KMS-11 (cell line): ENCODE data around the gene CD200.
A peak's percentile ranks its signal among the peaks of the same experiment; 100 is the strongest.

Source experiments
- H2AFZ ChIP-seq: fragments of 200-600 bp; sonication (generic); 2 replicates; pipeline ENCODE4 v1.6.1; 2016; ENCODE audit warnings: antibody characterized with exemption, mixed run types, low read depth
- H3K27ac ChIP-seq: fragments of 200-600 bp; sonication (generic); 2 replicates; pipeline ENCODE4 v1.6.1; 2016; ENCODE audit warnings: mild to moderate bottlenecking, mixed run types
- H3K27me3 ChIP-seq: fragments of 200-600 bp; sonication (generic); 2 replicates; pipeline ENCODE4 v1.6.1; 2017; ENCODE audit warnings: mild to moderate bottlenecking, low read depth, mixed run types, moderate library complexity; ENCODE audit not compliant: insufficient read depth
- H3K36me3 ChIP-seq: fragments of 200-600 bp; sonication (generic); 2 replicates; pipeline ENCODE4 v1.6.1; 2017; ENCODE audit warnings: mild to moderate bottlenecking, mixed run types; ENCODE audit not compliant: insufficient read depth
- H3K4me1 ChIP-seq: fragments of 200-600 bp; sonication (generic); 2 replicates; pipeline ENCODE4 v1.6.1; 2016; ENCODE audit warnings: mild to moderate bottlenecking, low read depth, mixed run types; ENCODE audit not compliant: poor library complexity, severe bottlenecking
- H3K4me2 ChIP-seq: fragments of 200-600 bp; sonication (generic); 2 replicates; pipeline ENCODE4 v1.7.0; 2016; ENCODE audit warnings: mild to moderate bottlenecking, mixed run types
- H3K4me3 ChIP-seq: fragments of 200-600 bp; sonication (generic); IDR thresholded peaks from 2 replicates; pipeline ENCODE4 v1.6.1; 2017; ENCODE audit warnings: low read depth, low read length, mixed read lengths; ENCODE audit not compliant: insufficient read depth
- H3K79me2 ChIP-seq: fragments of 200-600 bp; sonication (generic); 2 replicates; pipeline ENCODE4 v1.6.1; 2016; ENCODE audit warnings: low read depth, mixed run types; ENCODE audit not compliant: insufficient read depth
- H3K9ac ChIP-seq: fragments of 200-600 bp; sonication (generic); 2 replicates; pipeline ENCODE4 v1.6.1; 2016; ENCODE audit warnings: mild to moderate bottlenecking, mixed run types
- H4K20me1 ChIP-seq: fragments of 200-600 bp; sonication (generic); 2 replicates; pipeline ENCODE4 v1.6.1; 2016; ENCODE audit warnings: mild to moderate bottlenecking, mixed run types; ENCODE audit not compliant: insufficient read depth
- CTCF ChIP-seq: fragments of 200-600 bp; sonication (generic); conservative IDR thresholded peaks from 2 replicates; pipeline ENCODE4 v1.6.1; 2017; ENCODE audit warnings: low read depth, mild to moderate bottlenecking, antibody characterized with exemption, low read length, moderate library complexity, mixed read lengths

The CD200 gene, protein sequence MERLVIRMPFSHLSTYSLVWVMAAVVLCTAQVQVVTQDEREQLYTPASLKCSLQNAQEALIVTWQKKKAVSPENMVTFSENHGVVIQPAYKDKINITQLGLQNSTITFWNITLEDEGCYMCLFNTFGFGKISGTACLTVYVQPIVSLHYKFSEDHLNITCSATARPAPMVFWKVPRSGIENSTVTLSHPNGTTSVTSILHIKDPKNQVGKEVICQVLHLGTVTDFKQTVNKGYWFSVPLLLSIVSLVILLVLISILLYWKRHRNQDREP

DNA sequence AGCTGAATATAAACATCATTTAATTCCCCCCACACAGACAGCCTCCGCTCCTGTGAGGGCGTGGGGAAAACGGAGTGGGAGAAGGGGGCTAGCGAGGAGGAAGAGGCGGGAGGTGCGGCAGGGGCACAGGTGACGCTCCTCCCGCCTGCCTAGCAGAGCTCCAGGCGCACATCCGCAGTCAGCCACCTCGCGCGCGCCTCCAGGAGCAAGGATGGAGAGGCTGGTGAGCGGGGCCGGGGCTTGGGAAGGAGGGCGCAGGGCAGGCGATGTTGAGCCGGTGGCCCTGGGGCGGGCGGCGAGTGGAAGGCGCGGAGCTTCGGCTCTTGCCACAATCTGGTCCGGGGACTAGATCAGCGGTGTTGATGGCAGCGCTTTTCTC, at the start of gene CD200:
TSS of gene CD200 (plus strand) at position 155 of the 379 bp plus-strand sequence. CDS start at position 212, 57 bp downstream.
- H2AFZ ChIP-seq: no peak within 1 kb of the TSS
- H3K4me2 ChIP-seq: no peak within 1 kb of the TSS
- H3K9ac ChIP-seq: no peak within 1 kb of the TSS
- H4K20me1 ChIP-seq: no peaks in the 10 kb centered on the region
- H3K27ac ChIP-seq: no peak within 1 kb of the TSS
- no peak within 1 kb of the TSS for H3K4me3 ChIP-seq
- TF ChIP-seq CTCF: no peak
- H3K36me3 ChIP-seq: no peaks in the 10 kb centered on the region
- H3K4me1 ChIP-seq: peaks cover under 1% of the 10 kb centered on the region
- no peaks in the 10 kb centered on the region for H3K79me2 ChIP-seq
- H3K27me3 ChIP-seq: no peaks in the 10 kb centered on the region

DNA sequence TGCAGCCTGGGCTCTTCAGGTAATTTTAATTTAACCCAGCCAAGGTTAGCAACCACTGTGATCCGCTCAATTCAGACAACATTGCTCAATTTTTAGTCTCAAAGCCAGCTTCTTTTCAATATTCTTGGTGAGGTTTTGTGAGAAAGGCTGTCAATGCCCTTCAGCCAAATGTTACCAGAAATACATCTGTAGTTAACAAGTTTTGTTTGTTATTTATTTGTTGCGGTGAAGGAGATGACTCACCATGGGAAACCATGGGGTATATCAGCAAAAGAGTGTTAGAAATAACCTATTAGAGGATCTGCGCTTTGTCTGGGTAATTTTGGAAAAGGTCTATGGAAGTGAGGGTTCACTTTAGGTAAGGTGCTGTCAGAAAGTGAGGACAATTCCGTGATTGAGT, 43.9 kb upstream of the CD200 start:
- Histone ChIP-seq H3K79me2 (no peaks in the 10 kb centered on the region), H3K4me3 (no peak overlapping the region), H3K4me1 (peaks cover 26% of the 10 kb centered on the region), H2AFZ (no peak overlapping the region), H3K9ac (no peak overlapping the region), H3K27ac (no peak overlapping the region), H3K27me3 (no peaks in the 10 kb centered on the region), H3K36me3 (no peaks in the 10 kb centered on the region), H3K4me2 (no peak overlapping the region), H4K20me1 (no peaks in the 10 kb centered on the region)
- TF ChIP-seq CTCF: no peak

- Histone ChIP-seq H3K9ac (peak within 1 kb of the TSS; percentile 49), H3K27ac (peak within 1 kb of the TSS; percentile 64), H2AFZ (peak within 1 kb of the TSS; percentile 77), H3K27me3 (no peaks in the 10 kb centered on the region), H3K4me3 (no peak within 1 kb of the TSS), H3K4me1 (peaks cover 67% of the 10 kb centered on the region), H4K20me1 (no peaks in the 10 kb centered on the region), H3K79me2 (no peaks in the 10 kb centered on the region), H3K36me3 (no peaks in the 10 kb centered on the region), H3K4me2 (peak within 1 kb of the TSS; percentile 79)
- peak; percentile 73 for TF ChIP-seq CTCF
Measured at GRCh38 chr3:112293368-112294321, 39.3 kb upstream of the CD200 start, which contains the start of gene SLC9C1. Gene SLC9C1 (minus strand): TSS chr3:112294216. CDS start chr3:112286791, 7,425 bp downstream.

GRCh38 chr3:112297714-112298113, 35.2 kb upstream of the CD200 start:
- H4K20me1 ChIP-seq: no peaks in the 10 kb centered on the region
- no peaks in the 10 kb centered on the region for H3K27me3 ChIP-seq
- peak overlapping the region; percentile 86 for H3K27ac ChIP-seq
- H2AFZ ChIP-seq: peak overlapping the region; percentile 41; the same call in 1 of the 2 replicates
- H3K4me3 ChIP-seq: peak overlapping the region; percentile 68
- no peaks in the 10 kb centered on the region for H3K79me2 ChIP-seq
- H3K4me2 ChIP-seq: peak overlapping the region; percentile 91
- TF ChIP-seq CTCF: no peak
- H3K36me3 ChIP-seq: no peaks in the 10 kb centered on the region
- peak overlapping the region; percentile 52 for H3K9ac ChIP-seq
- H3K4me1 ChIP-seq: peaks cover 90% of the 10 kb centered on the region
